ENCODE results near the gene ITLN2. TPM values are rescaled to one million over a fixed set of nuclear protein-coding genes. Genes with fewer than 3 reads are reported as not detected.

ITLN2 gene
- total and polyA plus RNA-seq, 8 donors, result 0.37 to 4.2 TPM; not detected in 6

DNA sequence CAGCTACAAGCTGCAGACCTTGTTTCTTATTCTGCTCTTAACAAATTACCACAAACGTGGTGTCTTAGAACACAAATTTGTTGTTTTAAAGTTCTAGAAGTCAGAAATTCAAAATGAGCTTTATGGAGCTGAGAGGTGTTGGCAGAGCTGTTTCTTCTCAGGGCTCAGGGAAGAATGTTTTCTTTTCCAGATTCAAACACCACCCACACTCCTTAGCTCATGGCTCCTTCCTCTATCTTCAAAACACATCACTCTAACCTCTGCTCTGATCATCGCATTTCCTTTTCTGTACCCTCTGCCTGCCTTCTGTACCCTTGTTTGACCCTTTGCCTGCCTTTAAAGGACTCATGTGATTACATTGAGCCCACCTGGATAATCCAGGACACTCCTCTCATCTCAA, 42.7 kb downstream of the ITLN2 start:
- H3K4me3 ChIP-seq, result no peak overlapping the region
- TF ChIP-seq, protein P1, sequence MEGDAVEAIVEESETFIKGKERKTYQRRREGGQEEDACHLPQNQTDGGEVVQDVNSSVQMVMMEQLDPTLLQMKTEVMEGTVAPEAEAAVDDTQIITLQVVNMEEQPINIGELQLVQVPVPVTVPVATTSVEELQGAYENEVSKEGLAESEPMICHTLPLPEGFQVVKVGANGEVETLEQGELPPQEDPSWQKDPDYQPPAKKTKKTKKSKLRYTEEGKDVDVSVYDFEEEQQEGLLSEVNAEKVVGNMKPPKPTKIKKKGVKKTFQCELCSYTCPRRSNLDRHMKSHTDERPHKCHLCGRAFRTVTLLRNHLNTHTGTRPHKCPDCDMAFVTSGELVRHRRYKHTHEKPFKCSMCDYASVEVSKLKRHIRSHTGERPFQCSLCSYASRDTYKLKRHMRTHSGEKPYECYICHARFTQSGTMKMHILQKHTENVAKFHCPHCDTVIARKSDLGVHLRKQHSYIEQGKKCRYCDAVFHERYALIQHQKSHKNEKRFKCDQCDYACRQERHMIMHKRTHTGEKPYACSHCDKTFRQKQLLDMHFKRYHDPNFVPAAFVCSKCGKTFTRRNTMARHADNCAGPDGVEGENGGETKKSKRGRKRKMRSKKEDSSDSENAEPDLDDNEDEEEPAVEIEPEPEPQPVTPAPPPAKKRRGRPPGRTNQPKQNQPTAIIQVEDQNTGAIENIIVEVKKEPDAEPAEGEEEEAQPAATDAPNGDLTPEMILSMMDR (IDR thresholded peaks at IDR 0.05), result no peak
- no peak for TF ChIP-seq POLR2A (IDR thresholded peaks at IDR 0.05)
- TF ChIP-seq EP300 (IDR thresholded peaks at IDR 0.05), result no peak
- no peak for TF ChIP-seq POLR2AphosphoS5 (IDR thresholded peaks at IDR 0.05)
- no peaks in the 10 kb centered on the region for H3K27me3 ChIP-seq
- WGBS, 5 donors, result 9 to 36% (median 25%) methylated on average over 2 of the region's 2 CpGs
- H3K36me3 ChIP-seq, result no peaks in the 10 kb centered on the region
- DNase-seq, result no peak
- H3K4me1 ChIP-seq, result peaks cover 0 to 42% (median 20%) of the 10 kb centered on the region in 4 donors
- intact Hi-C loops (cut with DNase I; ENCODE audit: low total_unique reads), result no loop called here
- H3K27ac ChIP-seq, result peak overlapping the region; percentile 62 to 78 (median 69)
- no peaks in the 10 kb centered on the region for H3K9me3 ChIP-seq

DNA sequence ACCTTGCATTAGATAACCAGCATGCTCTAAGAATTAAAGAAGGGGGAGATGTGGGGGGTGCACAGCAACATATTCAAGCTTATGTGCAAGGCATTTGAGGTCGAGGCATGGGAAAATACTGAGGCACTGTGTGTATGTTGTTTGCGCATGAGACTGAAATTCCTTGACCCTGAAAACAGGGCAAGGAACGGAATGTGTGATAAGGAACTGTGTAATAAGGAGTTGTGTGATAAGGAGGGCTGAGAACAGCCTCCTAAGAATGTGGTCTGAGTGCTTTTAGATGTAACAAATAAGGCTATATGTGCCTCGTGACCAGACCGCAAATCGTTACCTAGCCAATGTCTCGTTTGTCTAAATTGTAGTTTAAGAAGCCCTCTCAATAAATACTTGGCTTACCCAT, 43.2 kb downstream of the ITLN2 start:
- peak; percentile 22 to 95 (median 84) for TF ChIP-seq POLR2AphosphoS5 (IDR thresholded peaks at IDR 0.05)
- TF ChIP-seq, protein P1 (IDR thresholded peaks at IDR 0.05), result no peak
- WGBS, 5 donors, result 13 to 26% (median 20%) methylated on average over 7 of the region's 7 CpGs
- intact Hi-C loops (cut with DNase I; ENCODE audit: low total_unique reads), result no loop called here
- H3K9me3 ChIP-seq, result no peaks in the 10 kb centered on the region
- H3K36me3 ChIP-seq, result no peaks in the 10 kb centered on the region
- H3K4me3 ChIP-seq, result no peak overlapping the region
- no peaks in the 10 kb centered on the region for H3K27me3 ChIP-seq
- peak overlapping the region; percentile 62 to 78 (median 71) for H3K27ac ChIP-seq
- peaks cover 0 to 47% (median 23%) of the 10 kb centered on the region in 4 donors for H3K4me1 ChIP-seq
- peak; percentile 59 to 85 for DNase-seq

DNA sequence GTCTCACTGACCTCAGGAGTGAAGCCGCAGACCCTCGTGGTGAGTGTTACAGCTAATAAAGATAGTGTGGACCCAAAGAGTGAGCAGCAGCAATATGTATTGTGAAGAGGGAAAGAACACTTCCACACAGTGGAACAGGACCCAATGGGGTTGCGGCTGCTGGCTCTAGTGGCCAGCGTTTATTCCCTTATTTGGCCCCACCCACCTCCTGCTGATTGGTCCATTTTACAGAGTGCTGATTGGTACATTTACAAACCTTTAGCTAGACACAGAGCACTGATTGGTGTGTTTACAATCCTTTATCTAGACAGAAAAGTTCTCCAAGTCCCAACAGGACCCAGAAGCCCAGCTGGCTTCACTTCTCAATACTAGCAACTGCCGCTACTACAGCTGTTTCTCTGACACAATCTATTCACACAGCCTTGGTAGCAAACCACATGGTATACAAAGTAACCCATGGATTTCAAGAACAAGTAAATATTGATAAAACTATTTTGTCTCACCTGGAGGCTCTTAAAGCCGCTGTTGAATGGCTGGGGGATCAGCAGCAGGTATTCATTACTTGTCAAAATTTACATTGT, 44.3 kb downstream of the ITLN2 start:
- intact Hi-C loops (cut with DNase I; ENCODE audit: low total_unique reads), result no loop called here
- TF ChIP-seq POLR2AphosphoS5 (IDR thresholded peaks at IDR 0.05) (no peak), EP300 (IDR thresholded peaks at IDR 0.05) (no peak), POLR2A (IDR thresholded peaks at IDR 0.05) (no peak)
- TF ChIP-seq, protein P1 (IDR thresholded peaks at IDR 0.05), result no peak
- no peaks in the 10 kb centered on the region for H3K27me3 ChIP-seq
- H3K27ac ChIP-seq, result peak overlapping the region; percentile 62 to 78 (median 71)
- no peaks in the 10 kb centered on the region for H3K9me3 ChIP-seq
- peak; percentile 34 to 45 for DNase-seq
- no peak overlapping the region for H3K4me3 ChIP-seq
- peaks cover 0 to 58% (median 31%) of the 10 kb centered on the region in 4 donors for H3K4me1 ChIP-seq
- WGBS, 5 donors, result 47 to 69% (median 57%) methylated on average over 6 of the region's 6 CpGs
- H3K36me3 ChIP-seq, result no peaks in the 10 kb centered on the region

DNA sequence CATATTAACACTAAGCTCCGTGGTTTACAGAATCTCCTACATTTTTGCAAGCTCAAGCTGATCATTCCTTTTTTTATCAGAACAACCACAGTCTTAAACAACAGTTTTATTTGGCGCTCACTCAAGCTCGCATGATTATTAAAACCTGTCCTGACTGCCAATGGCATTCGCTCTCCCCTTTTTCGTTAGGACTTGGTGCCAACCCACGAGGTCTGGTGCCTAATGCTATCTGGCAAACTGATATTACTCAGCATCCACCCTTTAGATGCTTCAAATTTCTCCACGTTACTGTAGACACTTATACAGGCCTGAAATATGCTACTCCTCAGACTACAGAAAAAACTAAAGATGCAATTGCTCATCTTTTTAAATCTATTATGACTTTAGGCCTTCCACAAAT, 46.6 kb downstream of the ITLN2 start:
- no peaks in the 10 kb centered on the region for H3K9me3 ChIP-seq
- intact Hi-C loops (cut with DNase I; ENCODE audit: low total_unique reads), result no loop called here
- H3K36me3 ChIP-seq, result no peaks in the 10 kb centered on the region
- no peaks in the 10 kb centered on the region for H3K27me3 ChIP-seq
- H3K4me3 ChIP-seq, result no peak overlapping the region
- peak in 1 of 2 donors; percentile 82 for DNase-seq
- H3K27ac ChIP-seq, result peak overlapping the region in 4 of 5 donors; percentile 10 to 54 (median 44)
- no peak for TF ChIP-seq POLR2A (IDR thresholded peaks at IDR 0.05)
- TF ChIP-seq POLR2AphosphoS5 (IDR thresholded peaks at IDR 0.05), result peak; percentile 2 to 67 (median 49)
- WGBS, 5 donors, result 25 to 57% (median 40%) methylated on average over 7 of the region's 7 CpGs
- peaks cover 3 to 61% (median 37%) of the 10 kb centered on the region in 4 donors for H3K4me1 ChIP-seq

DNA sequence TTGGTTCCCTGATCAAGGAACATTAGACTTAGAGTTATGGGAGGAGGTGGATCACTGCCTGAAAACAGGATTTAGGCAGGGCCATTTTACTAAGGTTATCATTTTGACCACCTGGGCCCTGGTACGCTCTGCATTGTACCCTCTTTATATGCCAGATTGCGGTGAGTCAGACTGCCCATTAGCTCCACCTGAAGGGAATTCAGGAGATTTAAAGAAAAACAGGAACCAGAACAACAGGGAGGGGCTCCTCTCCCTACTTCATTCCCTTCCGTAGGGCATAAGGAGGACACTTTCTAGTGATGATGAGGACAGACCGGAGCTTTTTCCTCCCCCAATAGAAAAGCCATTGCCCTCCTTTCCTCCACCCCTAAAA, 49.0 kb downstream of the ITLN2 start:
- TF ChIP-seq, protein P1 (IDR thresholded peaks at IDR 0.05), result no peak
- TF ChIP-seq POLR2A (IDR thresholded peaks at IDR 0.05) (no peak), EP300 (IDR thresholded peaks at IDR 0.05) (no peak)
- no peak overlapping the region for H3K4me3 ChIP-seq
- WGBS, 5 donors, result 40 to 74% (median 63%) methylated on average over 4 of the region's 4 CpGs
- no peak for DNase-seq
- no peaks in the 10 kb centered on the region for H3K27me3 ChIP-seq
- intact Hi-C loops (cut with DNase I; ENCODE audit: low total_unique reads), result no loop called here
- H3K36me3 ChIP-seq, result no peaks in the 10 kb centered on the region
- peak overlapping the region; percentile 52 to 77 (median 70) for H3K27ac ChIP-seq
- peaks cover 3 to 45% (median 23%) of the 10 kb centered on the region in 4 donors for H3K4me1 ChIP-seq
- H3K9me3 ChIP-seq, result no peaks in the 10 kb centered on the region
